Measurements from ENCODE around the gene SGF29. TPM values are rescaled to one million over a fixed set of nuclear protein-coding genes. Genes with fewer than 3 reads are reported as not detected.
"Not testable (repeated sequence)": the region's sequence is repeated elsewhere in the genome, so short reads cannot be mapped to it uniquely, and the experiment has no call there.

SGF29 gene
- polyA plus RNA-seq, 3 donors: 14.0 to 24.3 (median 18.8) TPM

- peak overlapping the region; percentile 69 for H3K4me2 ChIP-seq (replicated peaks; ENCODE audit: extremely low read depth, low read length, poor library complexity, severe bottlenecking)
- no peak overlapping the region for H2AFZ ChIP-seq (ENCODE audit: insufficient read depth, low read depth, low read length, poor library complexity, severe bottlenecking)
- Mint-ChIP-seq H3K4me1 (peaks cover 44% of the 10 kb centered on the region), H3K27me3 (ENCODE audit: low read depth in 3 of 3) (peaks cover 0 to 1% (median 0%) of the 10 kb centered on the region in 3 donors), H3K9me3 (no peaks in the 10 kb centered on the region), H3K4me3 (peak overlapping the region; percentile 91 to 98), H3K27ac (peak overlapping the region; percentile 89 to 97 (median 95)), H3K36me3 (peaks cover 24 to 33% of the 10 kb centered on the region in 2 donors)
- intact Hi-C loops (cut with micrococcal nuclease): no loop called here
- DNase-seq: no peak
- H3K9ac ChIP-seq (ENCODE audit: insufficient read depth, low read length, poor library complexity, severe bottlenecking): peak overlapping the region; percentile 64
- 100% methylated on average over 2 of the region's 10 CpGs for WGBS (ENCODE audit: insufficient coverage)
- peaks cover 9 to 16% of the 10 kb centered on the region in 2 donors for H3K36me3 ChIP-seq (replicated peaks in 1 of 2; ENCODE audit: control insufficient read depth in 1 of 2, insufficient read depth in 2 of 2, low read length in 2 of 2)
- no peak for TF ChIP-seq CTCF (IDR thresholded peaks at IDR 0.05)
- peak overlapping the region; percentile 63 to 77 for H3K27ac ChIP-seq (ENCODE audit: low read depth in 1 of 2, low read length in 2 of 2)
- no peaks in the 10 kb centered on the region for H3K27me3 ChIP-seq (ENCODE audit: control insufficient read depth in 2 of 2, insufficient read depth in 2 of 2, low read length in 2 of 2)
- no peaks in the 10 kb centered on the region for H3K9me3 ChIP-seq (replicated peaks in 1 of 2; ENCODE audit: control insufficient read depth in 1 of 2, insufficient read depth in 1 of 2, low read length in 2 of 2)
- peak overlapping the region in 1 of 3 experiments; percentile 79 for H3K4me3 ChIP-seq (replicated peaks in 1 of 3; ENCODE audit: low read depth in 2 of 3, low read length in 3 of 3)
- peaks cover 32 to 38% of the 10 kb centered on the region in 2 donors for H3K4me1 ChIP-seq (ENCODE audit: control insufficient read depth in 1 of 2, insufficient read depth in 2 of 2, low read length in 2 of 2)
- peaks cover 14% of the 10 kb centered on the region for H4K20me1 ChIP-seq (ENCODE audit: insufficient read depth, low read length)
- H3K79me2 ChIP-seq (ENCODE audit: insufficient read depth, low read length): peaks cover 31% of the 10 kb centered on the region
Observed at GRCh38 chr16:28610595-28611191, 57.0 kb downstream of the SGF29 start.

- H2AFZ ChIP-seq (ENCODE audit: insufficient read depth, low read depth, low read length, poor library complexity, severe bottlenecking); H4K20me1 ChIP-seq (ENCODE audit: insufficient read depth, low read length); H3K9me3 Mint-ChIP-seq; intact Hi-C loops (cut with micrococcal nuclease); H3K36me3 ChIP-seq (replicated peaks in 1 of 2; ENCODE audit: control insufficient read depth in 1 of 2, insufficient read depth in 2 of 2, low read length in 2 of 2); DNase-seq; H3K4me3 Mint-ChIP-seq; H3K27ac Mint-ChIP-seq; H3K27ac ChIP-seq (ENCODE audit: low read depth in 1 of 2, low read length in 2 of 2); H3K4me2 ChIP-seq (replicated peaks; ENCODE audit: extremely low read depth, low read length, poor library complexity, severe bottlenecking); H3K9me3 ChIP-seq (replicated peaks in 1 of 2; ENCODE audit: control insufficient read depth in 1 of 2, insufficient read depth in 1 of 2, low read length in 2 of 2); H3K27me3 ChIP-seq (ENCODE audit: control insufficient read depth in 2 of 2, insufficient read depth in 2 of 2, low read length in 2 of 2); H3K27me3 Mint-ChIP-seq (ENCODE audit: low read depth in 3 of 3); H3K9ac ChIP-seq (ENCODE audit: insufficient read depth, low read length, poor library complexity, severe bottlenecking); H3K4me3 ChIP-seq (replicated peaks in 1 of 3; ENCODE audit: low read depth in 2 of 3, low read length in 3 of 3): not testable (repeated sequence)
- Histone ChIP-seq H3K4me1 (ENCODE audit: control insufficient read depth in 1 of 2, insufficient read depth in 2 of 2, low read length in 2 of 2) (peaks cover 50 to 52% of the 10 kb centered on the region in 2 donors), H3K79me2 (ENCODE audit: insufficient read depth, low read length) (peaks cover 31% of the 10 kb centered on the region)
- H3K36me3 Mint-ChIP-seq: peaks cover 9 to 17% of the 10 kb centered on the region in 2 donors
- H3K4me1 Mint-ChIP-seq: peaks cover 56% of the 10 kb centered on the region
- no CpG with 5 or more reads among the region's 17 CpGs for WGBS (ENCODE audit: insufficient coverage)
Observed at GRCh38 chr16:28612359-28613280, 58.9 kb downstream of the SGF29 start.

- H3K9ac ChIP-seq (ENCODE audit: insufficient read depth, low read length, poor library complexity, severe bottlenecking); H3K36me3 Mint-ChIP-seq; H3K27me3 Mint-ChIP-seq (ENCODE audit: low read depth in 3 of 3); H3K4me2 ChIP-seq (replicated peaks; ENCODE audit: extremely low read depth, low read length, poor library complexity, severe bottlenecking); H4K20me1 ChIP-seq (ENCODE audit: insufficient read depth, low read length); H3K27ac Mint-ChIP-seq; H3K27ac ChIP-seq (ENCODE audit: low read depth in 1 of 2, low read length in 2 of 2); H3K4me3 ChIP-seq (replicated peaks in 1 of 3; ENCODE audit: low read depth in 2 of 3, low read length in 3 of 3); H3K36me3 ChIP-seq (replicated peaks in 1 of 2; ENCODE audit: control insufficient read depth in 1 of 2, insufficient read depth in 2 of 2, low read length in 2 of 2); H2AFZ ChIP-seq (ENCODE audit: insufficient read depth, low read depth, low read length, poor library complexity, severe bottlenecking); H3K9me3 ChIP-seq (replicated peaks in 1 of 2; ENCODE audit: control insufficient read depth in 1 of 2, insufficient read depth in 1 of 2, low read length in 2 of 2); DNase-seq; H3K9me3 Mint-ChIP-seq; H3K4me3 Mint-ChIP-seq; H3K27me3 ChIP-seq (ENCODE audit: control insufficient read depth in 2 of 2, insufficient read depth in 2 of 2, low read length in 2 of 2); intact Hi-C loops (cut with micrococcal nuclease): not testable (repeated sequence)
- peaks cover 56% of the 10 kb centered on the region for H3K4me1 Mint-ChIP-seq
- Histone ChIP-seq H3K4me1 (ENCODE audit: control insufficient read depth in 1 of 2, insufficient read depth in 2 of 2, low read length in 2 of 2) (peaks cover 52 to 56% of the 10 kb centered on the region in 2 donors), H3K79me2 (ENCODE audit: insufficient read depth, low read length) (peaks cover 22% of the 10 kb centered on the region)
- WGBS (ENCODE audit: insufficient coverage): no CpG with 5 or more reads among the region's 26 CpGs
Observed at GRCh38 chr16:28613912-28614311, 60.2 kb downstream of the SGF29 start.

Data from CD14-positive monocyte (primary cell).